Esophagus muscularis mucosa (tissue), 4 donors: ENCODE measurements around the gene DDT. TPM values are rescaled to one million over a fixed set of nuclear protein-coding genes. Genes with fewer than 3 reads are reported as not detected.
"Not testable (repeated sequence)": the region's sequence is repeated elsewhere in the genome, so short reads cannot be mapped to it uniquely, and the experiment has no call there.

Experiments
- DNase-seq: peaks from one replicate; pipeline ENCODE4 v3.0.0-alpha.2; 2017; ENCODE audit errors: extremely low spot score
- H3K27ac ChIP-seq, 4 donors: fragments of 200-600 bp; sonication (generic); replicated peaks in 1 of 4; 1 replicate in 3 of 4; 2 replicates in 1 of 4; pipeline ENCODE4 v1.5.1; 2016 to 2019; ENCODE audit warnings: mild to moderate bottlenecking in 1 of 4
- H3K27me3 ChIP-seq, 4 donors: fragments of 200-600 bp; sonication (generic); one replicate each; pipeline versions ENCODE4 v1.5.1 to v1.6.0; 2016 to 2019
- H3K36me3 ChIP-seq, 4 donors: fragments of 200-600 bp; sonication (generic); one replicate each; pipeline ENCODE4 v1.5.1; 2016 to 2019
- H3K4me1 ChIP-seq, 4 donors: fragments of 200-600 bp; sonication (generic); one replicate each; pipeline ENCODE4 v1.5.1; 2016 to 2019
- H3K4me3 ChIP-seq, 4 donors: fragments of 200-600 bp; sonication (generic); 1 replicate in 2 of 4; 2 replicates in 2 of 4; pipeline ENCODE4 v1.5.1; 2016 to 2019; ENCODE audit warnings: mild to moderate bottlenecking in 4 of 4, moderate library complexity in 1 of 4
- H3K9me3 ChIP-seq, 4 donors: fragments of 200-600 bp; sonication (generic); 1 replicate in 3 of 4; 2 replicates in 1 of 4; pipeline ENCODE4 v1.5.1; 2016 to 2019
- EP300 ChIP-seq: sonication (generic); formaldehyde crosslinking; IDR thresholded peaks from one replicate; pipeline ENCODE4 v1.6.1; 2017; ENCODE audit warnings: antibody characterized with exemption
- POLR2A ChIP-seq: fragments of 450-650 bp; IDR thresholded peaks from one replicate; pipeline ENCODE4 v1.6.1; 2017; ENCODE audit warnings: antibody characterized with exemption, moderate library complexity, mild to moderate bottlenecking, low read depth
- POLR2AphosphoS5 ChIP-seq, 2 donors: sonication (generic); formaldehyde crosslinking; IDR thresholded peaks; one replicate each; pipeline ENCODE4 v1.6.1; 2017; ENCODE audit warnings: antibody characterized with exemption in 2 of 2
- WGBS: methylation state at CpG from one replicate; pipeline ENCODE4 v1.1.5; 2018; 5-methylcytosine and 5-hydroxymethylcytosine counted together
- intact Hi-C: fragments of 100-400 bp; cut with DNase I; formaldehyde crosslinking; loops from one replicate; pipeline ENCODE4 v1.15.1; 2023
- total RNA-seq, 4 donors: library from RNA; depleted of rRNA; stranded (reverse); fragments of >200 nt; gene quantifications; one replicate each; pipeline versions ENCODE4 v1.1.0 to v1.2.1, GENCODE V29; 2016
- TF ChIP-seq, protein P1 (sequence below), 3 experiments: fragments of 200-600 bp in 2 of 3; fragments of 450-650 bp in 1 of 3; sonication (generic) in 2 of 3; IDR thresholded peaks; one replicate each; pipeline ENCODE4 v1.5.1; 2017 to 2019; ENCODE audit warnings: antibody characterized with exemption in 3 of 3, mild to moderate bottlenecking in 2 of 3, moderate library complexity in 1 of 3

The DDT gene
- total RNA-seq, 4 donors from 2014 or later = 107 to 184 (median 153) TPM

DNA sequence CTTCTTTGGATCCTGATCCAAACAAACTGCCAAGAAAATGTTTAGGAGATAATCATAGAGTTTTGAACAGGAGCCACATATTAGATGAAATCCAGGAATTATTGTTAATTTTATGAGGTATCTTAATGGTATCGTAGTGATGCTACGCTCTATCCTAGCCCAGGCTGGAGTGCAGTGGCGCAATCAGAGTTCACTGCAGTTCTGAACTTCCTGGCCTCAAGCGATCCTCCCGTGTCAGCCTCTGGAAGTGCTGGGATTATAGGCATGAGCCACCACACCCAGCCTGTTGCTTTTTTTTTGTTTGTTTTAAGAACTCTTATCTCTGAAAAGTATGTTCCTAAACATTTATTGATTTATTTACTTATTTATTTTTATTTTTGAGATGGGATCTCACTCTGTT, 28.6 kb upstream of the DDT start:
- Histone ChIP-seq H3K9me3 (no peaks in the 10 kb centered on the region), H3K36me3 (no peaks in the 10 kb centered on the region), H3K4me1 (peaks cover 8 to 12% (median 11%) of the 10 kb centered on the region in 4 donors), H3K27me3 (no peaks in the 10 kb centered on the region), H3K4me3 (no peak overlapping the region), H3K27ac (no peak overlapping the region)
- TF ChIP-seq EP300 = no peak
- TF ChIP-seq, protein P1, sequence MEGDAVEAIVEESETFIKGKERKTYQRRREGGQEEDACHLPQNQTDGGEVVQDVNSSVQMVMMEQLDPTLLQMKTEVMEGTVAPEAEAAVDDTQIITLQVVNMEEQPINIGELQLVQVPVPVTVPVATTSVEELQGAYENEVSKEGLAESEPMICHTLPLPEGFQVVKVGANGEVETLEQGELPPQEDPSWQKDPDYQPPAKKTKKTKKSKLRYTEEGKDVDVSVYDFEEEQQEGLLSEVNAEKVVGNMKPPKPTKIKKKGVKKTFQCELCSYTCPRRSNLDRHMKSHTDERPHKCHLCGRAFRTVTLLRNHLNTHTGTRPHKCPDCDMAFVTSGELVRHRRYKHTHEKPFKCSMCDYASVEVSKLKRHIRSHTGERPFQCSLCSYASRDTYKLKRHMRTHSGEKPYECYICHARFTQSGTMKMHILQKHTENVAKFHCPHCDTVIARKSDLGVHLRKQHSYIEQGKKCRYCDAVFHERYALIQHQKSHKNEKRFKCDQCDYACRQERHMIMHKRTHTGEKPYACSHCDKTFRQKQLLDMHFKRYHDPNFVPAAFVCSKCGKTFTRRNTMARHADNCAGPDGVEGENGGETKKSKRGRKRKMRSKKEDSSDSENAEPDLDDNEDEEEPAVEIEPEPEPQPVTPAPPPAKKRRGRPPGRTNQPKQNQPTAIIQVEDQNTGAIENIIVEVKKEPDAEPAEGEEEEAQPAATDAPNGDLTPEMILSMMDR (IDR thresholded peaks at IDR 0.05) = no peak
- TF ChIP-seq POLR2A = no peak
- TF ChIP-seq POLR2AphosphoS5 (IDR thresholded peaks at IDR 0.05) = no peak
- intact Hi-C loops = no loop called here
- DNase-seq = no peak
- 79% methylated on average over 5 of the region's 5 CpGs for WGBS

DNA sequence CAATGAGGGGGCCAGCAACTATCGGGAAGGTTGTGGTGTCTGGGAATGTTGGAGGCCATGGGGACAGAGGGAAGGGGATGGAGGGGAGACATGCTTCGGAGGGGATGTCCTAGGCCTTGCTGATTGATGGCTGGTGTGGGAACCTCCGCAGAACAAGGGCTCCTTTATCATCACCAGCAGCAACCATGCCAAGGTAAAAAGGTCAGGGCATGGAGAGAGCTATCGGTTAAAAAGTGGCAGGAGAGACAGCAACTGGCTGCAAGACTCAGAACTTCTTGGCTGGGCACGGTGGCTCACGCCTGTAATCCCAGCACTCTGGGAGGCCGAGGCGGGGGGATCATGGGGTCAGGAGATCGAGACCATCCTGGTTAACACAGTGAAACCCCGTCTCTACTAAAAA, 28.0 kb upstream of the DDT start:
- Histone ChIP-seq H3K4me1 (peaks cover 8 to 12% (median 11%) of the 10 kb centered on the region in 4 donors), H3K4me3 (no peak overlapping the region), H3K27ac (no peak overlapping the region), H3K9me3 (no peaks in the 10 kb centered on the region), H3K27me3 (no peaks in the 10 kb centered on the region), H3K36me3 (no peaks in the 10 kb centered on the region)
- intact Hi-C loops = no loop called here
- 82% methylated on average over 10 of the region's 10 CpGs for WGBS
- no peak for TF ChIP-seq POLR2AphosphoS5 (IDR thresholded peaks at IDR 0.05)
- TF ChIP-seq POLR2A = no peak
- TF ChIP-seq, protein P1 (IDR thresholded peaks at IDR 0.05) = no peak
- TF ChIP-seq EP300 = no peak
- DNase-seq = no peak

DNA sequence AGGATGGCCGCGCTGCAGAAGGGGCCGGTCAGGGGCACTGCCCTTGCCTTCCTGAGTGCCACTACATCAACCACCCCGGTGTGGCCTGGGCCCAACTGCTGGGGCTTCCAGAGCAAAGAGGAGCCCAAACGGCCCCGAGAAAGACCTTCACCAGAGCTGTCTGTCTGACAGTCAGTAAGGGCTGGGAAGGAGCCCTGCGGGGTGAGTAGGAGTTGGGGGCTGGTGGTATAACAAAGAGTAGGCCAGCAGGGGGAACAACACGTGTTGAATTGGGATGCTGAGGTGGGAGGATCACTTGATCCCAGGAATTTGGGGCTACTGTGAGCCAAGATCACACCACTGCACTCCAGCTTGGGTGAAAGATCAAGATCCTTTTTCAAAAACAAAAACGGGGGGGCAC, 27.1 kb upstream of the DDT start:
- no peak for TF ChIP-seq POLR2A
- TF ChIP-seq, protein P1 (IDR thresholded peaks at IDR 0.05) = no peak
- intact Hi-C loops = no loop called here
- Histone ChIP-seq H3K27me3 (no peaks in the 10 kb centered on the region), H3K4me1 (peaks cover 8 to 12% (median 11%) of the 10 kb centered on the region in 4 donors), H3K4me3 (no peak overlapping the region), H3K36me3 (no peaks in the 10 kb centered on the region), H3K9me3 (no peaks in the 10 kb centered on the region), H3K27ac (no peak overlapping the region)
- DNase-seq = no peak
- WGBS = 81% methylated on average over 9 of the region's 9 CpGs

DNA sequence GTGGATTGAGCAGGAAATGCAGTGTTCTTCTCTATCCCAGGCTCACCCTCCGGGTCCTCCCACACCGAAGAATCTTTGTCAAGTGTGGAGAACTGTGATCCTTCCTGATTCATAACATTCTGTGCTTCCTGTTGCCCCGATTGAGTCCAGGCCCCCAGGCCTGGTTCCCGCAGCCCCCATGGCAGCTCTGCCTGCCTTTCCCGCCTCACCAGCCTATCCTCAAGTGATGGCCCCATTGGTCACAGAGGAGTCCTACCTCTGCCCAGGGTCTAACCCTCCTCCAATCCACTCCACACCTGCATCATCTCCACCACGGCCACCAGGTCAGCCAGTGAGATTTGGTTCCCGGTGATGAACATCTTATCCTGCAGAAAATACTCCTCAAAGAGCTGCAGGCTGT, 25.5 kb upstream of the DDT start:
- intact Hi-C loops, H3K4me3 ChIP-seq, H3K27me3 ChIP-seq, H3K9me3 ChIP-seq, H3K27ac ChIP-seq, H3K36me3 ChIP-seq, DNase-seq, H3K4me1 ChIP-seq: not testable (repeated sequence)
- 80% methylated on average over 7 of the region's 7 CpGs for WGBS

DNA sequence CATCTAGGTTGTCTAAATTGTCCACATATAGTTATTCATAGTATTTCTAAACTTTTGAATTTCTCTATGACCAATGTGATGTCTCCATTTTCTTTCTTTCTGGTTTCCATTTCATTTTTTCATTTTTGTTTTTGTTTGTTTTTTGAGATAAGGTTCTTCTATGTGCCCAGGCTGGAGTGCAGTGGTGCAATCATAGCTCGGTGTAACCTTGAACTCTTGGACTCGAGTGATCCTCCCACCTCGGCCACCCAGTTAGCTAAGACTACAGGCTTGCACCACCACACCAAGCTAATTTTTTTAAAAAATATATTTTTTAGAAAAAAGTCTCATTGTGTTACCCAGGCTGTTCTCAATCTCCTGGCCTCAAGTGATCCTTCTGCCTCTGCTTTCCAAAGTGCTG, 22.9 kb upstream of the DDT start:
- 90% methylated on average over 3 of the region's 3 CpGs for WGBS
- TF ChIP-seq POLR2A = no peak
- TF ChIP-seq, protein P1 (IDR thresholded peaks at IDR 0.05) = no peak
- TF ChIP-seq POLR2AphosphoS5 (IDR thresholded peaks at IDR 0.05) = no peak
- TF ChIP-seq EP300 = no peak
- Histone ChIP-seq H3K9me3 (no peaks in the 10 kb centered on the region), H3K27me3 (no peaks in the 10 kb centered on the region), H3K4me1 (no peaks in the 10 kb centered on the region), H3K27ac (no peak overlapping the region), H3K36me3 (no peaks in the 10 kb centered on the region), H3K4me3 (no peak overlapping the region)
- DNase-seq = no peak
- intact Hi-C loops = no loop called here

DNA sequence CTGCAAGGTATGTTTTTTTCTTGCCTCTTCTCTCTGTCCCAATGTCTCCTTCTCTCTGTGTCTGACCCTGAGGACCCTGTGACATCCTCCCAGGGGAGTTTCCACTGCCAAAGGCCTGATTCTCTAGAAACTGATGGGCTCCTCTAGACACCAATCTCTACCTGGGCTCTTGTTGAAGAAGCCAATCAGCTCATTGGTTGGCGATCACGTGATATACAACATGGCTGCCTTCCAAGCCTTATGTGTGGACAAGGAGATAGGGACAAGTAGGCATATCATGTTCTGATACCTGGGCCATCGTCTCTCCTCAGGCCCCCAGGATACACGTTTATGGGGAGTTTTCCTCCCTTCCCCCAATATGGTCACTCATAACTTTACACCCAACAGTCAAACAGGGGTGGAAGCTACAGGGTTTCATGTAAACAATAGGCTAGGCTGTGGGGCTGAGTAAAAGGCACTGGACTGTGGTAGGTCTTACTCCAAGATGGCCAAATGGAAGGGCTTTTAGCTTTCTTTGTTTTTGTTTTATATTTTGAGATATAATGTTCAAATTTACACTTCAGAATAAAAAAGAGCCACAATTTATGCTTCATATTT, 19.4 kb upstream of the DDT start:
- DNase-seq, H3K27ac ChIP-seq, H3K36me3 ChIP-seq, H3K27me3 ChIP-seq, intact Hi-C loops, H3K9me3 ChIP-seq, H3K4me1 ChIP-seq, H3K4me3 ChIP-seq: not testable (repeated sequence)
- 82% methylated on average over 4 of the region's 4 CpGs for WGBS

DNA sequence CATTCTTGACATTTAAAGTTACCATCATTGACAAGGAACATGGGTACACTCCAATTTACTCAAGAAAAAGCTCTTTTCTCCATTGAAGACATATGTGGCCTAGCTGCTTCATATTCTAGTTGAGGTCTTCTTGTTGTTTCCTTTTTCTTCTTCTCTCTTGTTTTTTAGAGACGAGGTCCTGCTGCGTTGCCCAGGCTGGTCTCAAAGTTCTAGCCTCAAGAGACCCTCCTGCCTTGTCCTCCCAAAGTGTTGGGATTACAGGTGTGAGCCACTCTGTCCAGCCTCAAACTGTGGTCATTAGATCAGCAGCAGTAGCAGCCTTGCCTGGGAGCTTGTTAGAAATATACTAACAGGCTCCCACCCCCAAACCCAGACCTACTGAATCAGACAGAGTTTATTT, 18.8 kb upstream of the DDT start:
- H3K36me3 ChIP-seq, H3K9me3 ChIP-seq, intact Hi-C loops, H3K27ac ChIP-seq, H3K4me1 ChIP-seq, DNase-seq, H3K27me3 ChIP-seq, H3K4me3 ChIP-seq: not testable (repeated sequence)
- 81% methylated on average over 2 of the region's 2 CpGs for WGBS

DNA sequence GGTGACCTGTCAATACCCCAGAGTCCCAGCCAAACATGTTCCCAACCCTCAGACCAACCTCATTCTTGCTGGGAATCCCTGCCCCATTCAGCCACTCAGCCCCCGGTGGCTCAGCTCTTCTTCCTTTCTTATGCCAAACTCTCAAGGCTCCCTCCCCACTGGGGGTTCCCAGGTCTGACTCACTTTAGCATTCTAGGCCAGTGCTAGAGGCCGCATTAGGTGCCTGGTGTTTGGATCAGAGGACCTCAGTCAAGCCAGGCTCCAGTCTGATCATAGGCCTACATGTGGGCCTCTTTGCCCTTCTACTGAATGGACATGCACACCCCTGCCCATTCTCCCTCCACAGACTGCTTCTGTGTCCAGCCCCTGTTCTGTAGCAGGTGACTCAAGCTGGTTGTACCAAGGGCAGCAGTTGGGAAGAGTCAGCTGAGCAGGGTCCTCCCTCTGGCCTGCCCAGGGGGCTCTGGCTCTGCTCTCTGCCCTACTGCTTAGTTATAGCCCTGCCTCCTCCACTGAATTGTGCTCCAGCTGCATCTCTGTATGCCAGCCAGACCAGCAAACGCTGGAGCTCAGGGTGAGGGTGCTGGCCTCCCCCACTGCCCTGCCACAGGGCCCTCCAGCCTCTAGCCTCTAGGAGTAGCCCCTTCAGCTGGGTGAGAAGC, 15.5 kb upstream of the DDT start:
- H3K27ac ChIP-seq, H3K9me3 ChIP-seq, H3K27me3 ChIP-seq, DNase-seq, intact Hi-C loops, H3K4me3 ChIP-seq, H3K4me1 ChIP-seq, H3K36me3 ChIP-seq: not testable (repeated sequence)
- 59% methylated on average over 2 of the region's 3 CpGs for WGBS
